Inflammatory macrophage treated with lipopolysaccharide for 4 hours (primary cell): ENCODE results near the gene GNAT1.

Source experiments
- DNase-seq: peaks from one replicate; pipeline ENCODE4 v3.0.0-alpha.2; 2020

GNAT1 gene

DNA sequence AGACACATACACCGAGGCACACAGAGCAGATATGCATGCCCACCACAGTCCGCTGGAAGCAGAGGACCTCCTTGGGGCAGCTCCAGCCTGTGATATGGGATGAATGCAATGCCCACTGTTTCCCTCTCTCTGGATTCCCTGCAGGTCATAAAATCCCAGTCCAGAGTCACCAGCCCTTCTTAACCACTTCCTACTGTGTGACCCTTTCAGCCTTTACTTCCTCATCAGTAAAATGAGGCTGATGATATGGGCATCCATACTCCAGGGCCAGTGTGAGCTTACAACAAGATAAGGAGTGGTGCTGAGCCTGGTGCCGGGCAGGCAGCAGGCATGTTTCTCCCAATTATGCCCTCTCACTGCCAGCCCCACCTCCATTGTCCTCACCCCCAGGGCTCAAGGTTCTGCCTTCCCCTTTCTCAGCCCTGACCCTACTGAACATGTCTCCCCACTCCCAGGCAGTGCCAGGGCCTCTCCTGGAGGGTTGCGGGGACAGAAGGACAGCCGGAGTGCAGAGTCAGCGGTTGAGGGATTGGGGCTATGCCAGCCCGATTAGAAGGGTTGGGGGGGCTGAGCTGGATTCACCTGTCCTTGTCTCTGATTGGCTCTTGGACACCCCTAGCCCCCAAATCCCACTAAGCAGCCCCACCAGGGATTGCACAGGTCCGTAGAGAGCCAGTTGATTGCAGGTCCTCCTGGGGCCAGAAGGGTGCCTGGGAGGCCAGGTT, at the start of gene GNAT1:
Gene GNAT1 (plus strand): TSS at position 675 of the 725 bp plus-strand sequence. CDS start 116 bp downstream, outside the sequence.
- peak; percentile 46 for DNase-seq

DNA sequence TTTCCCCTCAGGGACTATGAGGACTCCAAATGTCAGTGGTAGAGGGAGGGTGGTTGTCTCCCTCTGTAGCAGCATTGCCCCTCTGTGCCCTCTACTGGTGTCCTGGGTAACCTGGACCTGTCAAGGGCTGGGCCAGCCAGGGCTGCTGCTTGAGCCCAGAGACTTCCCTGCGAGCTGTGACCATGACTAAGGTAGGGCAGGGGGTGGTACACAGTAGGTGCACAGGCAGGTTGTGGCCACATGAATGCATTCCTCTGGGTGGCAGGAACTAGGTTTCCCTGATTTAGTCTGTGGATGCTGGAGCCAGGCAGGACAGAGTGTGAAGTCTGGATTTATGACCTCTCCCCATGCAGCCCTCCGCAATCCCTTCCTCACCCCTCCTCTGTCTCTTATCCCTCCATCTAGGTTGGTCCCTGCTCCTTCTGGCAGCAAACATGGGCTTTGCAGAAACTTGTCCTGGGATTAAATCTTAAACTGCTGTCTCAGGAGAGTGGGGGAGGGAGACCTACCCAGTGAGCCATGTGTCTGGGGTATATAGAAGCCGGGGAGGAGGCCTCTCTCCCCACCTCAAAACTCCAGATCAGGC, 45.0 kb upstream of the GNAT1 start:
- no peak for DNase-seq

DNA sequence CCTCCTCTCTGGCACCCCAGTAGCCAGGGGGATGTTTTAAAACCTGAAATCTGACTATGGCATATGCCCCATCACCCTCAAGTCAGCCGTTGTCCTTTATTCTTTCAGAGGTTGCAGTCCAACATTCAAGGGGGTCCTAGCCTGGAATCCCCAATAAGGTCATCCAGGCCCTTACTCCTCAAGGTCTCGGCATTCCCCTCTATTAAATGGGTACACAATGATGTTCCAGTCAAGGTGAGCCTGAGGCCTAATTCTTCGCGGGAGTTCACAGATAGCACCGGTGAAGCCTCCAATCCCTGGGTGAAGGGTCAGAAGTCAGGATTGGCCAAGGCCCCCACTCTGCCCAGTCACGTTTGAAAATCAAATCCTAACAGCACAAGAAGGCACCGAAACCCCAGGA, 44.4 kb upstream of the GNAT1 start:
- no peak for DNase-seq

DNA sequence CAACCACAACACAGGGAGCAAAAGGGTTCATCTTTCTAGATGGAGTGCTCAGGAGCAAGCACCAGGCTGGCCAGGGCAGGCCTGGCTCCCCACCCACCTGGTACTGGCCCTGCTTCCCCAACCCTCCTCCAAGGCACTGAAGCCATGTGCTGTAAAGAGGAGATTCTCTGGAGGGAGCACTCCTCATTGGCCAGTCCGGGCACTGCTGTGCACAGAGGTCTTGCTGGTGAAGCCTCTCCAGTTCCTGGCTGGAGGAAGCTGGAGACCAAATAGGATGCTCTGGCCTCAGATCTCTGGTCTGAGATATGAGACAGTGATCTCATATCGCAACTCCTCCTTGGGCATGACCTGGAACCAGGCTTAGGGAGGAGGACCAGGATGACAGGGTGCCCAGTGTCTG, 44.0 kb upstream of the GNAT1 start:
- no peak for DNase-seq

DNA sequence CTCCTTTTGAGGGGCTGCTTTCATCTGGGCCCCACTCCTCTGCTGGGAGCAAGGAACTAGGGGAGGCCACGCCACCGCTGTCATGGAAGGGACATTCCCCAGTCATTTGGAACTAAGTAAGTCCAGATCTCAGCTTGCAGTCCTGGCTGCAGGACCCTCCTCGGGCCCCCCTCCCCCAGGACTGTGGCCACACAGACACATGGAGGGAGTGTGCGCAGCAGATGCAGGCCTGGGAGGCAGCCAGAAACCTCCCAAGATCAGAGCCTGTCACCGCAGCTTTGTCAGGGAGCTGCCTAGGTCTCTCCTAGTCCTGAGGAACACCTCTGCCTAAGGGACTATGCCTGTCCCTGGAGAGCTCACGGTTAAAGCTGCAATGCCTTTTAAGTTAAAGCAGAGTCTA, 43.5 kb upstream of the GNAT1 start:
- no peak for DNase-seq

DNA sequence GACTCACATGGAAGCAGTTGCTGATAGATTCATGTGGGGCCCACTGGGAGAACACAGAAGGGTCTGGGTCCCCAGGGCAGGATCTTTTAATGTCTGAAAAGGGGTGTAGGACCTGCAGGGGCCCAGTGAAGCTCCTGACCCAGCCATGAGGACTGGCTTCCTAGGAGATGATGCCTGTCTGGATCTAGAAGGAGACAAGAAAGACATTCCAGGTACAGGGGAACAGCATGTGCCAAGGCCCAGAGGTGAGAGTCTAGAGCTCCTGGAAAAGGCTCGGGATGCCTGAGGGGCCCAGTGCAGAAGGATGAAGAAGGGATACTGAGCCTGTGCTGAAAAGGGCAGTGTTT, 41.0 kb upstream of the GNAT1 start:
- DNase-seq = no peak

DNA sequence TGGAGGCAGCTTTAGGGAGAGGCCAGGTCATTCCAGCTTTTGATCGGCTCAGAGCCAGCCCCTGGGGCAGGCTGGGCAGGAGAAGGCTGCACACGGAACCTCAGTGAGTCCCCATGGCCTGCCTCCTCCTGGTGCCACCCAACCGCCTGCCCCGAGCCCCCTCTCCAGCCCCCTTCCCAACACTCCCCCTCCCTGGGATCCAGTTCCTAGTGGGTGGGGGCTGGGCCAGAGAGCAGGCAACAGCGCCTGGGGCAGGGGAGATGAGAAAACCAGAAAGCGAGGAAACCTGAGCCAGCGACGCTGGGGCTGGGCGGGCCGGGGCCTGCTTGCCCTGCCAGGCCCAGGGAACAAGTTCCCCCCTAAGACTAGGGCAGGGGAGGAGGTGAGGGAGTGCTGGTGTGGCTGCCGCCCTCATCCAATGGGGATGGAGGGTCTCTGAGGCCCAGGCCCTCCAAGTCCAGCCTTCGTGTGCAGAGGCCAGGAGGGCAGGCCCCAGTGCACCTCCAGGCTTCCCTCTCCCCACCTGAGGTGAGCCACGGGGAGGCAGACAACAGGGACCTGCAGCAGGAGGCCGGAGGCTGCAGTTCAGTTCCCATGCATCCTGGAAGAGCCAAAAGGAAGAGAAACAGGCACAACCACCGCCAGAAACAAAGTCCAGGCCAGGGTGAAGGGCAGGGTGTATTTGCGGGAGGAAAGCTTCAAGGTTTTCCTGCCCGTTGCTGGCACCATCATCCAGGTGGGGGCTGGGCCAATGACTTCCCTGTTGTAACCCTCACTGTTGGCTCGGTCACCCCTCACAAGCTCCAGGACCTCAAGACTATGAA, 40.3 kb upstream of the GNAT1 start:
- no peak for DNase-seq

DNA sequence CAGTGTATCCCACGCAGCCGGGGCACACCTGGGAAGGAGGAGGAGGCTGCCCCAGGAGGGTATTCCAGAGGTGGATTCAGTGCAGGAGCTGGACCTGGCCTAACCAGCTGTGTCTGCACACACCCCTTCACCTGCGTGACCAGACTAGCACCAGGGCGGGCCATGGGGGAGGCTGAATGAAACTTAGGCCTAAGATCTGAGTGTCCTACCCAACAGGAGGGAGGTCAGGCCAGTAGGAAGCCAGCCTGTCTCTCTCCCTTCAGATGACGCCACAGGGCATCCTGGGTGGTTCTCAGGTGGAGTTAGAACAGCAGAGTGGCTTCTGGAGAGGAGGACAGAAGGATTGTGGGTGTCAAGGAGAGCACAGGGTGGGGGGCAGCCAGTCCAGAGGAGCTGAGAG, 39.7 kb upstream of the GNAT1 start:
- no peak for DNase-seq

DNA sequence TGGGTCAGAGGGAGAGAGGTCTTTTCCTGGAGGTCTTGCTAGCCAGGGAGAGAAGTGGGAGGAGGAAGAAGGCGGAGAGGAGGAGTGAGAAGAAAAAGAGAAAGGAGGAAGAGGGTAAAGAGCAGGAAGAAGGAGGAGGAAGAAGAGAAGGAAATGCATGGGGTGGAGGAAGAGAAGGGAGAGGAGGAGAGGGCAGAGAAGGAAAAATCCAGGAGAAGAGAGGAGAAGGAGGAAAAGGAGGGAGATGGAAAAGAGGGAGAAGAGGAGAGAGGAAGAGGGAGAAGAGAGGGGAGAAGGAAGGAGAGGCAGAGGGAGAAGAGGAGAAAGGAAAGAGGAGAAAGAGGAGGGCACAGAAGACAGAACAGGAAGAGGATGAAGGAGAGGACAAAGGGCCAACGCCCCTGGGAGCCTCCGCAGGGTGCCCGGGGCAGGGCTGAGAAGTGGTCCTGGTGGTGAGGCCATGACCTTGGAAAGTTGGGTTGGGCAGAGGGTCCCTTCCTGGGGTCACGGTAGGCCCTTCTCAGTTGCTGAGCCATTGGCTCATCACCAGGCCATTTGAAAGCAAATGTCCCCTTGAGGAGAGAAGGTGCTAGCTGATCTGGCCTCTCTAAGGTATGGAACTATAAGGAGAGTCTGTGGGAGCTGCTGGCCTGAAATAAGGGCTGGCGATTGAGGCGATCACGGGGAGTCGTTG, 37.5 kb upstream of the GNAT1 start:
- DNase-seq = no peak

DNA sequence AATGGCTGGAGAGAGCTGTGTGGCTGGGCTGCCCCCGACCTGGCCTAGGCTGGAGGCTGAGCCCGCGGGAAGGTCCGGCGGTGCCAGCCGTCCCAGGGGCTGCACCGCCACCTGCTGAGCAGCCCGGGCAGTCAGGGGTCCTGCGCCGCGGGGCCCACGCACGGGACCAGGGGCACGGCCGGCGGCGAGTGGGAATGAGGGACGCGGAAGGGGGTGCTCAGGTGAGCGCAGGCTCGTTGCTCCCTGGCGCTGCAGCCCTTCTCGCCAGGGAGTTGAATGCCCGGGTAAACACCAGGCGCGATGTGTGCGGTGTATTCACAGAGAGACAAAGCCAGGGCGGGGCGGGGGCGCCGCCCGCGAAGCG, 37.0 kb upstream of the GNAT1 start:
- no peak for DNase-seq

DNA sequence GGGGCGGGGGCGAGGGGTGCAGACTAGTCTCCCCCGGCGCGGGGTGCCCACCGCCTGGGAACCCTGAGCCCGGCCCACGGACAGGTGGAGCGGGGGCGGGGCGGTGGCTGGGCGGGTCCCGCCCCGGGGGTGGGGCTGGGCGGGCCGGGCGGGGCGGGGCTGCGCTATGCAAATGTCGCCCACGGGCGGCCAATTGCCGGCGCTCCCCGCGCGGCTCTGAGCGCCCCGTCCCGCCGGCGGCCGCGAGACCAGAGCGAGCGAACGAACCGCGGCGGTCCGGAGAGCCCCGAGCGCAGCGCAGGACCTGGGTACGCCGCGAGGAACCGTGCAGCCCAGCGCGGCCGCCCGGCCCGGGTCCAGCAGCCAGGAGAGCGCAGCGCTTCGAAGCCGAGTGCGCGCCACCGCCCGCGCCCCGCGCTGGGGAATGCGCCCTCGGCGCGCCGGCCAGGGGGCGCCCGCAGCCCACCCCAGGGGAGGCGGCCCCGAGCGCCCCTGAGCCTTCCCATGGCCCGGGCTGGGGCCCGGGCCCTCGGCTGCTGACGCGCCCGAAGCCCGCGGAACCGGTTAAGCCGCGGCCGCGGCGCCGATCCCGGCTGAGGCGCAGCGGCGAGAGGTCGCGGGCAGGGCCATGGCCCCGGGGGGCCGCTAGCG, 36.4 kb upstream of the GNAT1 start, which contains the start of gene SEMA3F:
Gene SEMA3F (plus strand): TSS at position 485 of the 651 bp plus-strand sequence. CDS start 4,299 bp downstream, outside the sequence.
- peak; percentile 77 for DNase-seq

DNA sequence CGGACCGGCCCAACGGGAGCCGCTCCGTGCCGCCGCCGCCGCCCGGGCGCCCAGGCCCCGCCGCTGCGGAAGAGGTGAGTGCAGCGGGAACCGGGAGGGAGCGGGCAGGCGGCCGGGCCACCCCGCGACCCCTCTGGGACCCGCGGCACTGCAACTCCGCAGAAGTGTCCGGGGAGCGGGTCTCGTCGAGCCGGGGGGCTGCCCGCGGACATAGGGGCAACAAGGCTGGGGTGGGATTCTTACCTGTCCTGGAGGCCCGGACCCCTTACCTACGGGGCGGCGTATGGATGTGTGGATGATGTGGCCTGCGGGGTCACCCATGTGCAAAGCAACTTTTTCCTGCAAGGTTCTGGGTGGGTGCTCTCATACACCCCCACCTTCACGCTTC, 35.9 kb upstream of the GNAT1 start:
- no peak for DNase-seq

DNA sequence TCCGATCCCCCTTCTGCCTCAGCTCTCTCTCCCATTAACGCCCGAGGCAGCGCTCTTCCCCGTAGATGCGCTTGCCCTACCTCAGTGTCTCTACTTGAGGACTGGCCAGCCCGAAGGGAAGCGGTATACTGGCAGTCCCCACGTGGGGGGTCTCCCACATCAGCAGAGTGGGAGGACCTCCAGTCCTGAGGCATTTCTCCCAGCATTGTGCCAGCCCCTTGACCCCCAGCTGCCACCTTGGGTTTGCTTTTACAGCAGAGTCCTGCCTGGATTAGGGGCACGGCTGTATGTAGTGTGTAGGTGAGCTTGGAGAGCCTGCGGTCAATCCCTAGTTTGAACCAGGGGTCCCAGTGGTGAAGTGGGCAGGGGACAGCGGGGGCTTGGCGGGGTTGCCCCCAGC, 35.5 kb upstream of the GNAT1 start:
- DNase-seq = no peak

DNA sequence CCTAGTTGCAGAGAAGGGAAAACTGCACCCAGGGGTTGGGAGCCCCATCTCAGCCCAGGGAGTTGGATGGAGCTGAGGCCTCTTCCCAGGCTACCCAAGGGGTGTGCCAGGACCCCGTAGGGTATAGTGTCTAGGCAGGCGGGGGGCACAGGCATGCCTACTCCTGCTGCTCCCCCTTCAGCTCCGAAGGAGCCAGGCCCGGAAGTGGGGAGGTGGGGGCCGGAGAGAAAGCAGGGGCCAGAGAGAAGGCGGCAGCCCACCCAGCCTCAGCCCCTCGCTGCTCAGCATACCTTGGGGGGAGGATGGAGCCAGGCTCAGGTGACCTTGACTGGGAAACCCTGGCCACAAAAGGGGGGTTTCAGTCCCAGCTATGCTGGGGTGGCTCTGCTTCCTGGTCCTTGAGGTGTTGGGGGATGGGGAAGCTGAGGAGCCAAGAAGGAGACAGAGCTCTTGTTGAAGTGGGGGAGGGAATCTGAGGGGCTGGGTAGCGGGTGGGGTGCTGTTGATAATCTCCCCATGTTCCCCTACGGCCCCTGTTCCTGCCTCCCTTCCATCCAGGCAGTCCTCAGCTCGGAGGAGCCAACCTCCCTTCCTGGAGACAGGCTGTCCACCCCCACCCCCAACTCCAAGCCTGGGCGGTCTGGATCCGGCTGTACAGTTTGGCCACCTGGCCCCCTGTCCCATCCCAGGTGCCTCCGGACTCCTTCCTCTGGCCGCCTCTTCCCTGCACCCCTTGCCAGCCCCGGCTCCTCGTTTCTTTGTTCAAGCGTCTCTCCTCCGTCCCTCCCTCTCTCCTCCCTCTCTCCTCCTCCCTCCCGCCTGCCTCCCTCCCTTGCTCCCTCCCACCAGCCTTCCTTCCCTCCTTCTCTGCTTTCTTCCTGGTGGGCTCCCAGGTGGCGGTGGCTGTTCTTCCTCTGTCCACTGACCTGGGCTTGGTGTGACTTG, 34.6 kb upstream of the GNAT1 start:
- DNase-seq = no peak

DNA sequence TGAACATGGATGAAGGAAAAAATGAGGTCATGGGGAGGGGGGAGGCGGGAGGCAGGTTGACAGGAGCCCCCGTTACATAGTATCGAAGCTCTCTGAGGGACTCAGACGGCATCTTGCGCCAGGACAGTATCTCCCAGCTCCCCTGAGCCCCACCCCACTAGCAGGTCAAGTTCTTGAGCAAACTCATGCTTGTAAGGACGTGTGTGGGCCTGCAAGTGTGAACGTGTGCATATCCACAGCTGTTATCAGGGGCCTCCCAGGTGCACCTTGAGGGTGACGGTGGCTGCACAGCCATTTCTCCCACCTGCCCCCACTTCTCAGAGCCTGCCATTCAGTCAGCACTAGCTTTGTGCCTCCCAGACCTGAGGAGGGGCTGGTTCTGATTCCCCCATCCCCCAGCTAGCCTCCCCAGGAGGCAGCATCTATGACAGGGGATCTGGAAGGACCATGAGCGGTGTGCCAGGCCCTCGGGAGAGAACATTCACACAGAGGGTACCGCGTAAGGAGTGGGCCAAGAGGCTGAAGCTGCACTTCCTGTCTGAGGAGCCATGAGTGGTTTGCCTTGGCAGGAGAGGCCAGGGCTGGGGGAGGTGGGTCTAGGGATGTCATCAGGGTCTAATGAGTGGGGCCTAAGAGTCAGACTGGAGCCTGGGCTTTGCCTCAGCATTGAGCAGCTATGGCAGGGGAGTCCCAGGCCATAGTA, 33.4 kb upstream of the GNAT1 start:
- DNase-seq = no peak

DNA sequence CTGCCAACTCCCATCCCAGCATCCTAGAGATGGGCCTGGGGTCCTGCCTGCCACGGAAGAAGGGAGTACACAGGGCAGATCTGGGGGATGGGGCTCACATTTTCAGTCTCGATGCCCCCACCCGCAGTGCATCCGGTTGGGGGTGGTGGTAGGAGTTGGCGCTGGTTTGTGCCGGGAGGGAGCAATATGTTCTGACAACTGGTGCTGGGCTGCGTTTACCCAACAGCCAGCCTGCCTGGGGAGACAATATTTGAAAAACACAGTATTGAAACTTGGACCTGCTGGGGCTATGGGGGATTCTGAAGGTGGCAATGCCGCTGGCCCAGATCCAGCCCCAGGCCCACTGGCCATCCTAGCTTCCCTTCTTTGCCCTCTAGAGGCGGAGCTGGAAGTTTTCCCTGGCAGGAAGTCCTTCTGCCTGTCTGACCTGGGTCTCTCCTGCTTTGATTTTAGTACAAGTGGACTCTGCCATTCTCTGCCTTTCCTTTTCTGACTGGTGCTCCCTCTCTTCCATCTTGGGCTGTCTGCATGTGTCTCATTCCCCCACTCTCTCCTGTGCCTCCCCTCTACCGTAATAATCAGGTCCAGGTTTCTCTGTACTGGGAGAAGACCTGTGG, 32.8 kb upstream of the GNAT1 start:
- no peak for DNase-seq

DNA sequence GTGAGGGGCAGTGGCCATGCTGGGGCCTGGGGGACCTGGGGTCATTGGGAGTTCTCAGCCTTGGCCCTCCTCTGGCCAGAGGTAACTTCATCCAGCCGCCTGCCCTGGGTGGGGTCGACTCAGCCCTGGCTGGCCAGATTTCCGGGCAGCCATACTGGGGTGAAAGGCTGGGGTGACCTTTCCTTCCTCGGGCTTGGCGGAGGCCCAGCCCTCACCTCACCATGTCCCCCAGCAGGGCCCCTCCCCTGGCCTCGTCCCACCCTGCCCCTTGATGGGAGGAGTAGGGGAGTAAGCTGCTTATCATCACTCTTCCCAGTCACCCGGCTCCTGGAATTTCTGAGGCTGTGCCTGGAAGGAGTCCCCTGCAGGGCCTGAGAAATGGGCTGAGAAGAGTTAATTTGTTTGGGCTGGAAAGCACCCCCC, 30.8 kb upstream of the GNAT1 start:
- no peak for DNase-seq

DNA sequence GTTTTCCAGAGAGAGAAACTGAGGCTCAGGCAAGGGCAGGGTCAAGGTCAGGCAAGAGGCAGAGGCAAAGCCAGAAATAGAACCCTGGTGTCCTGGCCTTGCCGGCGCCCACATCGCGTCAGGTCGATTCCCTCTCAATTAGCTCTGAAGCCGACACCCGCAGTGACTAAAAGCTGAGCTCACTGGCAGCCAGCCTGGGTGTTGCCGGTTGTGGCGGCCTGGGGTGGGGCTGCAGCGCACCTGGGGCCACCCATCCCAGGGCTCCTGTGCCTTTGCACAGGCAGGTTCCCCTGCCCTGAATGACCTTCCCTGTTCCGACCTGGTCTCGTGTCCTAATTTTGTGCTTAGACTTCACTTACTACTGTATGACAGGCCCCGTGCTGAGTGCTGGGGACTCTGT, 30.1 kb upstream of the GNAT1 start:
- DNase-seq = no peak

DNA sequence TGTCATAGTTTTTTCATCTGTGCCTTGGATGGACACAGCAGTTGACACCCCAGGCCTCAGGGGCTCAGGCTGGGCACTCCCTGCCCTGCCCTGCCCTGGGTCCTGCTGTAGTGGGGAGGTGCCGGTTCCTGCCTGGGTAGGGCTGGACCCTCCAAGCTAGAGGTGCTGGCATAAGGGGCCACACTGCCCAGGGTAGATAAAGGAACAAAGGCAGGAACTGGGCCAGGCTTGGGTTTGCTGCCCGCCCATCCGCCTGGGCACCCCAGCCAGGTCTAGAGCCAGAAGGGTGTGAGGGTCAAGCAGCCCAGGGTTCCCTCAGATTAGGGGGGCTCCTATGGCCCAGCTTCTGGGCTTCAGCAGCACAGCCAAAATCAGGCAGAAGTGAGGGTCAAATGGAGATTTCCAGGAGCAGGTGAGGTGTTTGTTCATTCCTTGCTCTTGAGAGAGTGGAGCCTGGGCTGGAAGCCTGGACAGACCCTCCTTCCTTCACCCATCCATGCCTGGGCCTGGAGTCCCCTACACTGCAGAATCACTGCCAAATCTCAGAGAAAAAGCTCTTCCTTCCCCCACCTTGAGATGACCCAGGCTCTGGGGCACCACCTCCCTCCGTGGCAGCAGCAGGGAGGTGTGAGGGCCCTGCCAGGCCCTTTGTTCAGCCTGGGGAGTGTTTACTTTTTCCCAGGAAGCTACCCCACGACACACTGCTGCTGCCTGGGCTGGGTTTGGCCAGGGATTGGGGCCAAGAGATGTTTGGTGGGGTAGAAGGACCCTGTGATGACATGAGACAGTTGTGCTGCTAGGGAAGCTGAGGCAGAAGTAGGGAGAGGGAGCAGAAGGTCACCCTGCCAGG, 29.2 kb upstream of the GNAT1 start:
- no peak for DNase-seq
